B cell (primary cell): Measurements from ENCODE around the gene SP7. TPM values are rescaled to one million over a fixed set of nuclear protein-coding genes. Genes with fewer than 3 reads are reported as not detected.

Experiments used
- ATAC-seq: fragments of 200-7000 bp; cut with Tn5 transposase; one replicate; pipeline ENCODE4 v1.10.0; 2021; ENCODE audit warnings: low read depth, mild to moderate bottlenecking, moderate number of reproducible peaks, moderate library complexity
- CTCF ChIA-PET: fragments of 350-600 bp; sonication (Branson Sonifier 250); formaldehyde crosslinking; loops from one replicate; lab custom pipeline; 2021; ENCODE audit warnings: antibody characterized with exemption, inconsistent platforms; lab: Charles Lee
- POLR2A ChIA-PET: fragments of 350-600 bp; sonication (Branson Sonifier 250); formaldehyde crosslinking; loops from one replicate; lab custom pipeline; 2021; ENCODE audit warnings: antibody characterized with exemption; lab: Charles Lee
- DNase-seq: peaks from one replicate; pipeline ENCODE4 v3.0.0; 2013
- H2AFZ ChIP-seq: 2 replicates; pipeline ENCODE4 v1.6.1; 2012; ENCODE audit warnings: mild to moderate bottlenecking, low read depth, low read length; ENCODE audit not compliant: insufficient read depth, poor library complexity, severe bottlenecking
- H3K27ac ChIP-seq, 2 donors: 1 replicate in 1 of 2; 2 replicates in 1 of 2; pipeline ENCODE4 v1.5.1; 2012 to 2013; ENCODE audit warnings: low read length in 2 of 2, mild to moderate bottlenecking in 2 of 2, moderate library complexity in 1 of 2
- H3K27me3 ChIP-seq, 4 experiments: fragments of 200-600 bp in 1 of 4; sonication (generic) in 1 of 4; replicated peaks in 1 of 4; 1 replicate in 2 of 4; 2 replicates in 2 of 4; pipeline versions ENCODE4 v1.6.1 to v1.7.0; 2013 to 2016; ENCODE audit warnings: low read length in 3 of 4, mild to moderate bottlenecking in 2 of 4, mixed read lengths in 1 of 4, moderate library complexity in 1 of 4; ENCODE audit not compliant: insufficient read depth in 4 of 4, control insufficient read depth in 3 of 4; ENCODE audit errors: control extremely low read depth in 1 of 4
- H3K36me3 ChIP-seq, 2 experiments: replicated peaks in 1 of 2; 1 replicate in 1 of 2; 2 replicates in 1 of 2; pipeline versions ENCODE4 v1.6.1 to v1.7.1; 2013; ENCODE audit warnings: low read length in 1 of 2; ENCODE audit not compliant: insufficient read depth in 2 of 2, control insufficient read depth in 1 of 2; ENCODE audit errors: control extremely low read depth in 1 of 2, extremely low read depth in 1 of 2
- H3K4me1 ChIP-seq, 2 donors: fragments of 200-600 bp in 1 of 2; sonication (generic) in 1 of 2; 1 replicate in 1 of 2; 2 replicates in 1 of 2; pipeline versions ENCODE4 v1.5.1 to v1.6.1; 2013 to 2017; ENCODE audit warnings: low read length in 2 of 2; ENCODE audit not compliant: control insufficient read depth in 2 of 2, insufficient read depth in 2 of 2
- H3K4me2 ChIP-seq: replicated peaks from 2 replicates; pipeline ENCODE3; 2012; ENCODE audit warnings: mild to moderate bottlenecking, low read depth, low read length; ENCODE audit not compliant: poor library complexity, severe bottlenecking
- H3K4me3 ChIP-seq, 5 experiments: fragments of 200-600 bp in 1 of 5; sonication (generic) in 1 of 5; 1 replicate in 3 of 5; 2 replicates in 2 of 5; pipeline versions ENCODE4 v1.5.1 to v1.7.0; 2011 to 2016; ENCODE audit warnings: low read length in 4 of 5, mild to moderate bottlenecking in 4 of 5, low read depth in 2 of 5, control low read depth in 1 of 5, moderate library complexity in 1 of 5; ENCODE audit not compliant: insufficient read depth in 1 of 5; ENCODE audit errors: control extremely low read depth in 1 of 5, extremely low read depth in 1 of 5
- H3K79me2 ChIP-seq: fragments of 200-600 bp; sonication (generic); one replicate; pipeline ENCODE4 v1.6.0; 2016; ENCODE audit warnings: low read length; ENCODE audit not compliant: control insufficient read depth, insufficient read depth
- H3K9ac ChIP-seq: fragments of 200-600 bp; sonication (generic); 2 replicates; pipeline ENCODE4 v1.6.1; 2017; ENCODE audit warnings: mild to moderate bottlenecking, low read length, moderate library complexity
- H3K9me3 ChIP-seq, 3 donors: one replicate each; pipeline versions ENCODE4 v1.6.1 to v1.7.1; 2013; ENCODE audit warnings: low read length in 2 of 3; ENCODE audit not compliant: control insufficient read depth in 2 of 3, insufficient read depth in 1 of 3; ENCODE audit errors: control extremely low read depth in 1 of 3
- H4K20me1 ChIP-seq: 2 replicates; pipeline ENCODE4 v1.6.0; 2012; ENCODE audit warnings: mild to moderate bottlenecking, low read length; ENCODE audit not compliant: insufficient read depth, control insufficient read depth, poor library complexity, severe bottlenecking
- H3K27ac Mint-ChIP-seq: one replicate; pipeline ENCODE4 v1.8.0; 2021; ENCODE audit warnings: mixed read lengths
- H3K27me3 Mint-ChIP-seq: one replicate; pipeline ENCODE4 v1.8.0; 2021; ENCODE audit warnings: mixed read lengths
- H3K4me1 Mint-ChIP-seq: one replicate; pipeline ENCODE4 v1.8.0; 2021; ENCODE audit warnings: mixed read lengths
- H3K4me3 Mint-ChIP-seq: one replicate; pipeline ENCODE4 v1.8.0; 2021; ENCODE audit warnings: mixed read lengths
- H3K9me3 Mint-ChIP-seq: one replicate; pipeline ENCODE4 v1.8.0; 2022; ENCODE audit warnings: mixed read lengths; ENCODE audit not compliant: insufficient read depth
- EZH2 ChIP-seq: IDR thresholded peaks from 2 replicates; pipeline ENCODE4 v1.6.1; 2012; ENCODE audit warnings: borderline replicate concordance, low read depth, mild to moderate bottlenecking, moderate library complexity, low read length; ENCODE audit not compliant: insufficient read depth, poor library complexity, severe bottlenecking
- WGBS: methylation state at CpG from one replicate; pipeline ENCODE4 v1.1.5; 2013; ENCODE audit warnings: missing lambda C conversion rate; ENCODE audit not compliant: insufficient coverage; 5-methylcytosine and 5-hydroxymethylcytosine counted together
- intact Hi-C: fragments of 100-400 bp; cut with micrococcal nuclease; formaldehyde crosslinking; loops from one replicate; pipeline ENCODE4 v1.10.0; 2022
- polyA plus RNA-seq: library from polyadenylated mRNA; depleted of rRNA; stranded (reverse); fragments of >200 nt; gene quantifications from 2 replicates; pipeline ENCODE4 v1.2.3, GENCODE V29; 2012
- total RNA-seq, 2 donors: library from RNA; stranded (reverse); fragments of 120-200 nt in 1 of 2; gene quantifications; 1 replicate in 1 of 2; 2 replicates in 1 of 2; pipeline versions ENCODE4 v1.2.3 to v1.2.4, GENCODE V29; 2013 to 2022
- TF ChIP-seq, protein P1 (sequence below): fragments of 200-600 bp; IDR thresholded peaks from one replicate; pipeline ENCODE4 v1.8.0; 2022; ENCODE audit warnings: antibody characterized with exemption, mild to moderate bottlenecking

The SP7 gene
- total and polyA plus RNA-seq, 2 donors (not counting 1 experiment from before 2014, with no cell fraction given): 0.34 TPM; not detected in 1

DNA sequence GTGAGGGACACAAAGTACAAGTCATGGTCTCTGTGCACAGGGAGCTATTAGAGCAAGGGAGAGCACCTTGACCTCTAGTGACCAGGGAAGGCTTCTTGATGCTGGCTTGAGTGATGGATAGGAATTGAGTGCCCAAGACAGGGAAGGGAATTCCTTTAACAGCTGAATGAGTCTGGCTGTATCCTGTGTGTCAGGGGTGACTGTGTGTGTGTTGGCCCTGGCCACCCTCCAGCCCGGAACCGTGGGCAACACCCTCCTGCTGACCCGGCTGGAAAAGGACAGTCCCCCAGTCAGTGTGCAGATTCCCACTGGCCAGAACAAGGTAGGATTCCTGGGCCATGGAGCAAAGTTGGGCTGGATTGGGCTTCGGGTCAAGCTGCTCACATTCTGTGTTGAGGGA is 46.3 kb downstream of the SP7 start:
- no peak overlapping the region for H3K27ac Mint-ChIP-seq
- H3K9me3 Mint-ChIP-seq: no peaks in the 10 kb centered on the region
- DNase-seq (no peak), ATAC-seq (no peak)
- CTCF ChIA-PET: interaction anchor here (0.5 to 24.0 kb wide), 11 partner anchors 10 to 224 kb away, joined by 3 to 721 read pairs (median 14); partner anchors contain the start of genes AAAS, ESPL1, ITGB7 and MYG1
- H3K27ac ChIP-seq: no peak overlapping the region
- peaks cover 6% of the 10 kb centered on the region for H3K79me2 ChIP-seq
- 100% methylated on average over 3 of the region's 4 CpGs for WGBS
- H3K9ac ChIP-seq: no peak overlapping the region
- H3K4me3 Mint-ChIP-seq: no peak overlapping the region
- no peaks in the 10 kb centered on the region for H4K20me1 ChIP-seq
- no peak overlapping the region for H2AFZ ChIP-seq
- H3K4me1 Mint-ChIP-seq: peaks cover 10% of the 10 kb centered on the region
- intact Hi-C loops: no loop called here
- no peak for TF ChIP-seq EZH2
- TF ChIP-seq, protein P1, sequence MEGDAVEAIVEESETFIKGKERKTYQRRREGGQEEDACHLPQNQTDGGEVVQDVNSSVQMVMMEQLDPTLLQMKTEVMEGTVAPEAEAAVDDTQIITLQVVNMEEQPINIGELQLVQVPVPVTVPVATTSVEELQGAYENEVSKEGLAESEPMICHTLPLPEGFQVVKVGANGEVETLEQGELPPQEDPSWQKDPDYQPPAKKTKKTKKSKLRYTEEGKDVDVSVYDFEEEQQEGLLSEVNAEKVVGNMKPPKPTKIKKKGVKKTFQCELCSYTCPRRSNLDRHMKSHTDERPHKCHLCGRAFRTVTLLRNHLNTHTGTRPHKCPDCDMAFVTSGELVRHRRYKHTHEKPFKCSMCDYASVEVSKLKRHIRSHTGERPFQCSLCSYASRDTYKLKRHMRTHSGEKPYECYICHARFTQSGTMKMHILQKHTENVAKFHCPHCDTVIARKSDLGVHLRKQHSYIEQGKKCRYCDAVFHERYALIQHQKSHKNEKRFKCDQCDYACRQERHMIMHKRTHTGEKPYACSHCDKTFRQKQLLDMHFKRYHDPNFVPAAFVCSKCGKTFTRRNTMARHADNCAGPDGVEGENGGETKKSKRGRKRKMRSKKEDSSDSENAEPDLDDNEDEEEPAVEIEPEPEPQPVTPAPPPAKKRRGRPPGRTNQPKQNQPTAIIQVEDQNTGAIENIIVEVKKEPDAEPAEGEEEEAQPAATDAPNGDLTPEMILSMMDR: no peak
- no peaks in the 10 kb centered on the region for H3K27me3 ChIP-seq
- no peak overlapping the region for H3K4me2 ChIP-seq
- POLR2A ChIA-PET: interaction anchor here (1.0 to 2.0 kb wide), 2 partner anchors 34 to 76 kb away, joined by 3 to 5 read pairs; no protein-coding TSS in a partner anchor
- no peaks in the 10 kb centered on the region for H3K27me3 Mint-ChIP-seq
- H3K9me3 ChIP-seq: no peaks in the 10 kb centered on the region
- no peak overlapping the region for H3K4me3 ChIP-seq
- H3K4me1 ChIP-seq: peaks cover 3% of the 10 kb centered on the region in 2 donors
- H3K36me3 ChIP-seq: no peaks in the 10 kb centered on the region

DNA sequence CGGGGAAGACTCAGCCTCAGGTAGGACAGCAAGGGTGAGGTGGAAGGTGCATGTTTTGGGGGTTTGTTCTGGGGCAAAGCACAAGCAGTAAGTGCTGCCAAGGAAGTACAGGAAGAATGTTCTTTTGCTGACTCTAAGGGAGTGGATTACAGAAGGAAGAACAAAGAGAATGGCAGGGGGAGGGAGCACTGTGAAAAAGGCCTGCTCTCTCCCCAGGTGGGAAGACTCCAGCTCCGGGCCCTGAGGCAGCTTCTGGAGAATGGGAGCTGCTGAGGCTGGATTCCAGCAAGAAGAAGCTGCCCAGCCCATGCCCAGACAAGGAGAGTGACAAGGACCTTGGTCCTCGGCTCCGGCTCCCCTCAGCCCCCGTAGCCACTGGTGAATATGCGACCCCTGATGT is 47.8 kb downstream of the SP7 start:
- H3K27ac Mint-ChIP-seq: no peak overlapping the region
- Histone ChIP-seq H3K4me2 (no peak overlapping the region), H3K79me2 (no peaks in the 10 kb centered on the region), H3K36me3 (no peaks in the 10 kb centered on the region), H3K4me3 (no peak overlapping the region), H3K4me1 (no peaks in the 10 kb centered on the region), H3K27me3 (no peaks in the 10 kb centered on the region), H3K9me3 (no peaks in the 10 kb centered on the region), H2AFZ (no peak overlapping the region), H4K20me1 (no peaks in the 10 kb centered on the region), H3K9ac (no peak overlapping the region), H3K27ac (no peak overlapping the region)
- no peak for TF ChIP-seq EZH2
- TF ChIP-seq, protein P1: no peak
- no peak for DNase-seq
- H3K4me3 Mint-ChIP-seq: no peak overlapping the region
- H3K4me1 Mint-ChIP-seq: peaks cover 5% of the 10 kb centered on the region
- no peaks in the 10 kb centered on the region for H3K9me3 Mint-ChIP-seq
- ATAC-seq: no peak
- WGBS: over 99% methylated on average over 6 of the region's 6 CpGs
- intact Hi-C loops: no loop called here
- ChIA-PET POLR2A (interaction anchor here (0.5 kb wide), 1 partner anchor 22 kb away, joined by 4 read pairs; no protein-coding TSS in a partner anchor), CTCF (interaction anchor here (0.7 to 24.0 kb wide), 22 partner anchors 8 to 222 kb away, joined by 3 to 721 read pairs (median 6); partner anchors contain the start of genes AAAS, ESPL1 and ITGB7)
- H3K27me3 Mint-ChIP-seq: no peaks in the 10 kb centered on the region
